ENCODE measurements around the gene DNAH12.

DNA sequence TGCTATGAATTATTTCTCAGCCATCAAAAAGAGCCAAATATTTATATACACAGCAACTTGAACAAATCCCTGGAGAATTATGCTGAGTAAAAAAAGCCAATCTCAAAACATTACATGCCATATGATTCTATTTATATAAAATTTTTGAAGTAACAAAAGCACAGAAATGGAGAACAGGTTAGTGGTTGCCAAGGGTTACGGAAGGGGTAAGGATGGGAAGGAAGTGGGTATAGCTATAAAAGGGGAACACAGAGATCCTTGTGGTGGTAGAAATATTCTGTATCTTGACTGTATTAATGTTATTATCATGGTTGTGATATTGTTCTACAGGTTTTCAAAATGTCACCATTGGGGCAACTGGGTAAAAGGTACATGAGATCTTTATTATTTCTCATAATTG, 189.4 kb downstream of the DNAH12 start:
- TF ChIP-seq EZH2phosphoT487 (IDR thresholded peaks at IDR 0.05; ENCODE audit: insufficient read depth, low read depth), result no peak
- TF ChIP-seq EZH2 (IDR thresholded peaks at IDR 0.05; ENCODE audit: insufficient read depth, poor library complexity, severe bottlenecking), result no peak
